Upper lobe of left lung (tissue), 4 donors: ENCODE data around the gene DLG2.

Experiments
- CTCF ChIP-seq, 6 experiments: fragments of 450-650 bp in 4 of 6; fragments of 200-600 bp in 2 of 6; sonication (generic) in 2 of 6; IDR thresholded peaks; one replicate each; pipeline ENCODE4 v1.5.1; 2016 to 2019; ENCODE audit warnings: antibody characterized with exemption in 6 of 6
- EP300 ChIP-seq, 4 donors: sonication (generic); formaldehyde crosslinking; IDR thresholded peaks; one replicate each; pipeline ENCODE4 v1.5.1; 2017; ENCODE audit warnings: antibody characterized with exemption in 4 of 4, control low read depth in 2 of 4
- POLR2A ChIP-seq, 4 donors: fragments of 450-650 bp; IDR thresholded peaks; one replicate each; pipeline ENCODE4 v1.5.1; 2016 to 2017; ENCODE audit warnings: antibody characterized with exemption in 4 of 4, mild to moderate bottlenecking in 2 of 4
- POLR2AphosphoS5 ChIP-seq, 2 donors: sonication (generic); formaldehyde crosslinking; IDR thresholded peaks; one replicate each; pipeline ENCODE4 v1.5.1; 2017; ENCODE audit warnings: antibody characterized with exemption in 2 of 2

- no peak for TF ChIP-seq POLR2A (IDR thresholded peaks at IDR 0.05)
- no peak for TF ChIP-seq CTCF (IDR thresholded peaks at IDR 0.05)
- TF ChIP-seq POLR2AphosphoS5 (IDR thresholded peaks at IDR 0.05) = no peak
- no peak for TF ChIP-seq EP300 (IDR thresholded peaks at IDR 0.05)
Observed at GRCh38 chr11:84594602-84595001, 1032.5 kb downstream of the DLG2 start.
